Fibroblast of skin of right biceps (primary cell): Measurements from ENCODE around the gene LMTK2.

ENCODE experiments used
- DNase-seq: peaks from one replicate; pipeline ENCODE4 v3.0.0-alpha.2; 2013

Gene LMTK2

GRCh38 chr7:98178762-98179490 is 72.3 kb downstream of the LMTK2 start:
- no peak for DNase-seq

- no peak for DNase-seq
Measured at GRCh38 chr7:98180751-98181150, 74.1 kb downstream of the LMTK2 start.

- DNase-seq, result no peak
Measured at GRCh38 chr7:98185101-98185500, 78.4 kb downstream of the LMTK2 start.

GRCh38 chr7:98186452-98187137 is 79.9 kb downstream of the LMTK2 start:
- peak; percentile 53 for DNase-seq

GRCh38 chr7:98187138-98187502 is 80.5 kb downstream of the LMTK2 start:
- DNase-seq, result no peak

- DNase-seq, result no peak
Measured at GRCh38 chr7:98189559-98189958, 82.9 kb downstream of the LMTK2 start.

GRCh38 chr7:98191668-98192431 is 85.2 kb downstream of the LMTK2 start:
- no peak for DNase-seq

GRCh38 chr7:98192781-98193457 is 86.3 kb downstream of the LMTK2 start:
- peak; percentile 18 for DNase-seq

- no peak for DNase-seq
Measured at GRCh38 chr7:98193474-98194180, 87.0 kb downstream of the LMTK2 start.

- no peak for DNase-seq
Measured at GRCh38 chr7:98194186-98194585, 87.5 kb downstream of the LMTK2 start.

GRCh38 chr7:98194672-98195457 is 88.2 kb downstream of the LMTK2 start:
- peak; percentile 26 for DNase-seq

GRCh38 chr7:98196706-98197605 is 90.3 kb downstream of the LMTK2 start:
- no peak for DNase-seq

- DNase-seq, result no peak
Measured at GRCh38 chr7:98199131-98199530, 92.5 kb downstream of the LMTK2 start.

- DNase-seq, result no peak
Measured at GRCh38 chr7:98200364-98200763, 93.7 kb downstream of the LMTK2 start.

GRCh38 chr7:98202367-98203195 is 95.9 kb downstream of the LMTK2 start:
- DNase-seq, result no peak

- DNase-seq, result no peak
Measured at GRCh38 chr7:98203261-98203963, 96.8 kb downstream of the LMTK2 start.

GRCh38 chr7:98203964-98204605 is 97.4 kb downstream of the LMTK2 start:
- DNase-seq, result no peak

- DNase-seq, result no peak
Measured at GRCh38 chr7:98204670-98205069, 98.0 kb downstream of the LMTK2 start.
